Cerebellar cortex (tissue), 1 donor: Measurements from ENCODE around the gene DGKI.

Source experiments
- DNase-seq: peaks from one replicate; pipeline ENCODE4 v3.0.0-alpha.2; 2015; ENCODE audit warnings: low spot score

DGKI gene

DNA sequence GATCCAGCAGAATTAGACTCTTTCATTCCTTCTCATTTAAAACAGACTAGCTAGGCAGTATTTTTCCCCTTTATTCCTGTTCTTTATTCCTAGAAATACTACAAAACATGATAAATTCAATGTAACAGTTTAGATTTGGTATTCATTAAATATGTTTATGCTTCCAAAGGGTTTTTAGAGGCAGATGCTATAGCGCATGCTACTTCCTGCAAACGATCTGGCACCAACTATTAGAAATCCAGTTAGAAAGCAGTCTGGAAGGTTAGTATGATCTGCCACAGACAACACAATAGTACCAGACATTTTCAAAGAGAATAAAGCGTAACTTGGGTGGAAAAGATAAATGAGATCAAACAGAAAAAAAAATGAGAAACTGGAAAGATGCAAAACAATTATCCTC, 439.7 kb downstream of the DGKI start:
- no peak for DNase-seq

- no peak for DNase-seq
Measured at GRCh38 chr7:137404660-137405317, 442.0 kb downstream of the DGKI start.

GRCh38 chr7:137403353-137403695, 443.4 kb downstream of the DGKI start:
- DNase-seq = no peak

DNA sequence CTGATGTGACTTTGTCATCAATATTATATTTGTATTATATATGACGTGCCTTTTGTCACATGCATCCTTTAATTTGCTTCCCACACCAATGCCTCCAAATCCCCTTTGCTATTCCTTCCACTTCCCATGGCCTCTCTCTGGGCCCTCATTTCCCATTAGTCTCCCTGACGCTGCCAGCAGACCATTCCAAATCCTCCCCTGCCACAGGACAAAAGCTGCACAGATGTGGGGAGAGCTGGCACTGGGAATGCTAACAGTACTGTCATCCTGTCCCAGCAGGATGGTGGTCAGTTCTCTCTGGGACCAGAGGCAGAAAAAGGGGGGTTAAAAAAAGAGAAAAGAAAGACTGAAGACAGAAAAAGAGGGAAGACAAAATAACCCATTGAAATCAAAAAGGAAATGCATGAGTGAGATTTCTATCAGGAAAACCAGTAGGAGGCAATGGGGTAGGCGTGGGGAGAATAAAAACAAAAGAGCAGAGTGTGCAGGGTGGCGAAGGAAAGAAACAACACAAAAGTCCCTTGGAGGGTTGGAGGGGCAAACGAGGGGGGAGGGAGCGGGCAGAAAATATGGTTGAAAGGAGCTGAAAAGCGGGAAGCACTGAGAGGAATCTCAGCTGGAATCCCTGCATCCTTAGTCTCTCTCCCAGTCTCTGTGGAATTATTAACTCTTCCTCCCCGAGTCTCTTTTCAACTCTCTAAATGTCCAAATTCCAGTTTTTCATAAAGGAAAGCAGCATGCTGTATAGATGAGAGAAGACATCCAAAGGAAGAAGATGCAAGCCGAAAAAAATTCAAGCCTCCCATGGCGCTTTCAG, 444.0 kb downstream of the DGKI start:
- DNase-seq = no peak

DNA sequence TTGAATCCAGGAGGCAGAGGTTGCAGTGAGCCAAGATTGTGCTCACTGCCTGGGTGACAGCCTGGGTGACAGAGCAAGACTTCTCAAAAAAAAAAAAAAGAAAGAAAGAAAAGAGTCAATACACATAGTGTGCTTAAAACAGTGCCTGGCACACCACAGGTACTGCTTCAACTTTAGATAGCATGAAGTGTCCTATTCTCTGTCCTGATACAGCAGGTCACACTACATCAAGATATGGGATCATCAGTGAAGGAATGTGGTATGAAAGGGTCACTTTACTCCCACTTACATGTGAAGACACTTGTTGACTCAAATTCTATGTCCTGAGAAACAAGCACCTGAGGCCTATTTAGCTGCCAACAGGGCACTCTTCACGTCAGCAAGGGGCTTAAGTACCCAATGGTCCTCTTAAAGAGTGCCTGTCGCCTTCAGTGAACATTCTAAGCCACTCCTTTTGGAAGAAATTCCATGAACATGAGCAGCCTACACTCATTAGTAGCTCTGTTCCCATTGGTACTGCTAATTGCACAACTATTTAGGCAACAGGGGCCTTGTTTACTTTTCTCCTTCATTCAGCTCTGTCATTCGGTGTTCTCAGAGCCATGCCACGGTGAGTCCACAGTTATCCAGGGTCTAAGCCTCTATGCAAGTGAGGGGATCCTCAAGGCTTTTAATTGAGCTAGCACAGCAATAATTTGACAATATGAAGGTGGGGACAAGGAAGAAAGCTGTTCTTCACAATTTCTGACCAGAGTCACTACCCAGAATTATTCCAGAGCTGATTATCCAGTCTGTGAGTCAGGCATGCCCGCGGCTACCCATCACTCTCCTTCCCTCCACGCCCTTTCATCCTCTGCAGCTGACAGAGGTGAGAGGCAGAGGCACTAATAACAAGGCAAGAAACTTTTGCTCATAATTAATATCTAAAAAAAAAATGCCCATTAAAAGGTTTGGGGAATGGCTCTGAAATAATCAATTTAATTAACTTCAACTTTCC, 446.6 kb downstream of the DGKI start:
- no peak for DNase-seq

GRCh38 chr7:137396051-137396450, 450.7 kb downstream of the DGKI start:
- no peak for DNase-seq

DNA sequence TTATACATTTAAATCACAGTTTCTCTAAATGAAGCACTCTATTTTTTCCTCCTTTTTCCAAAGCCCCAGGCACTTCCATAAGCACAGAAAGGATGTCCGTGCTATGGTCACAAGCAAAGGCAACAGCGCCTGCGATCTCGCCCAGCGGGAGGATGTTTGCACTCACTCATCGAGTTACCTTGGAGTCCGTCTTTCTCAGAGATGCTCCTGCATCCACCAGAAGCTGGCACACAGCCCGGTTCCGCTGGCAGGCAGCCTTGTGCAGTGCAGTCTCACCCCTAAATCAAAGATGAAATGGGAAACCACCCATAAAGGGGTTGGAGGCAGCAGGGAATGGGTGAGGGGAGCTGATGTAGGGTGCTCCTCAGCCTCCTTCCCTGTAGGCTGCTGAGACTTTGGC, 451.4 kb downstream of the DGKI start:
- DNase-seq = peak; percentile 63

- no peak for DNase-seq
Measured at GRCh38 chr7:137393570-137393969, 453.2 kb downstream of the DGKI start.

DNA sequence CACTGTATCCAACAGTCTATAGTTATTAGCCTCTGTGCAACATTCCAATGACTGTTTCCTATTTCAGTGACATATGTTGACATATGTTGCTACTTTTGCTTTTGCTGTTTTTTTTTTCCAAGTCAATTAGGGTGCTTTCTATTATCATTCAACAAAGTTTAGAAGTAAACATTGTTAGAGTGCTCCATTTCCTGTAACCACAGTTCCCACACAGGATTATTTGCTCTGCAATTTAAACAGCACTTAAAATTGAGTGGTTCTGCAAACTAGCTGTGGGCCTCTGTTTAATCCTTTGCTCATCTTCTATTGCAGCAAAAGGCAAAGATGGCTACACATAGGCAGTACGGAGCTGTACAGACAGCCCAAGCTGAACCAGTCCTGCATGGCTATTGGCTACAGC, 456.7 kb downstream of the DGKI start:
- DNase-seq = no peak

DNA sequence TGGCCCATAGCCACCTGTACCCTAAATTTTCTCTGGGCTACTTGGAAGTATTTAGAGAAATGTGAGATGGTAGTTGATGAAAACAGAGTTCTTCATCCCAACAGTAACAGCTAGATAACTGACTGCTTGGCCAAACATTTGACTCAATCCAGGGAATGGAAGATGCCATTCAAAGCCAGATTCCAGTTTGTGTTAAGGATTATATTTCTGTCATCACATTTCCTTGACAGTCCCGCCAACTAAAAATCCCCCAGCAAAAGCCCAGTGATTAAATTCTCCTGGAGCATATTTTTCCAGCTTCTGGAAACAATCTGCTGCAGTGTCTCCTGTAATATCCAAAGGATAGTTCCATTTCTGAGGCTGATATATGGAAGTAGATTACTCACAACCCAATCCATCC, 457.9 kb downstream of the DGKI start:
- no peak for DNase-seq

DNA sequence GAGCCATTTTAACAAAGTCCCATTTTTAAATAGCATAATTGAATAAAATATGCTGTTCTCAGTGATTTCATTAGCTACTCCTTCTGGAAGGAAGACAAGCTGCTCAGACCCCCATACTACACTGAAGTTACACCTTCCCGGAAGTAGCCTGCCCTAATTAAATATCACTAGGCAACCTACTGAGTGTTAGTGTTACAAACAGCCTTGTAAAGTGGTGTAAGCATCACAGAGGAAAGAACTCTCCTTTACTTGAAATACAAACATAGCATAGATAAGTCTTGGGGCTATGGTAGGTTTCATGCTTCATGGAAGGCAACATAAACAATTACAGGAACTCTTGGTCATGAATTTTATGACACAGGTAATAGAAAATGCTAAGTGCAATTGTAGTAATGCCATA, 459.8 kb downstream of the DGKI start:
- no peak for DNase-seq

GRCh38 chr7:137381045-137381444, 465.7 kb downstream of the DGKI start:
- no peak for DNase-seq

GRCh38 chr7:137373507-137373906, 473.3 kb downstream of the DGKI start:
- no peak for DNase-seq

- DNase-seq = no peak
Measured at GRCh38 chr7:137371616-137372015, 475.2 kb downstream of the DGKI start.

GRCh38 chr7:137366995-137367394, 479.8 kb downstream of the DGKI start:
- no peak for DNase-seq

GRCh38 chr7:137363683-137364082, 483.1 kb downstream of the DGKI start:
- no peak for DNase-seq

DNA sequence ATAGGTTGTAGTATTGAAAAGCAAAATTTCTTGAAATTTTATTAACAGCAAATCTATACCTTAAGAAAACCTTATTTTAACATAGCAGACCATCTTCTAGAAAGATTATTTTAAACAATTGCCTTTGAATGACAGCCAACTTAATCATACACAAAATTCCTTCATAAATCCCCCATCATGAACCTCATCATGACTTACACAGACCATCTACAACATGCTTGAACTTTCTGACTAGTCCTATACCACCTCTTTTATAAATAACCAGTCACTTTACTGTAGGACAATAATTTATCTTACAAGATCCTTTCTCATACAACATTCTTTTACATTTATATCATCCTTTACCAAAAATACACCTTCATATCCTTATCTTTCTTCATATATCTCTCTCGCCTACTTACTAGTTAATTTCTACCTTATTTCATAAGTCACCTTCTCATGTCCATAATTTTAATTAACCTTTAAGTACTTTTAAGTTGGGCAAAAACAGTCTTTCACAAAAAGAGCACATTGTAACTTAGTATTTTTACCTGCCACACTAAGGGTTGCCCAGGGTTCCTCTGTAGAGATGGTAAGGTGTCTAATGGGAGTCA, 486.6 kb downstream of the DGKI start:
- no peak for DNase-seq

DNA sequence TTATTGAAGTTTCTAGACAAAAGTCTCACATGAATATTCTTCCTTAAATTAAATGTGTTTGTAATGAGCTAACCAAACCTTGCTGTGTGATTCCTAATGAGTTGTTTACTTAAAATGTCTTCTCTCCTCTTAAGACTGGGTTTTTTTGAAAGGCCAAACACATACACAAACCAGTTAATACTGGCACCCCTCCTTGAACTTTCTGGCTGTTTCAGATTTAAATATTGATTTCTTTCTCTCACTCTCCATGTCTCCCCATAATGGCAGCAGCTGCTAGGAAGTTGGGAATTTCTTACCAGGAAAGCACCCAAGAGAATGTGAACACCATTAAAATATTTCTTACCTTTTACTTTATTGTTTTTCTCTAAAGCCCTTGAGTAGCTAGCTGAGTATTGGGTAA, 491.8 kb downstream of the DGKI start:
- DNase-seq = no peak

DNA sequence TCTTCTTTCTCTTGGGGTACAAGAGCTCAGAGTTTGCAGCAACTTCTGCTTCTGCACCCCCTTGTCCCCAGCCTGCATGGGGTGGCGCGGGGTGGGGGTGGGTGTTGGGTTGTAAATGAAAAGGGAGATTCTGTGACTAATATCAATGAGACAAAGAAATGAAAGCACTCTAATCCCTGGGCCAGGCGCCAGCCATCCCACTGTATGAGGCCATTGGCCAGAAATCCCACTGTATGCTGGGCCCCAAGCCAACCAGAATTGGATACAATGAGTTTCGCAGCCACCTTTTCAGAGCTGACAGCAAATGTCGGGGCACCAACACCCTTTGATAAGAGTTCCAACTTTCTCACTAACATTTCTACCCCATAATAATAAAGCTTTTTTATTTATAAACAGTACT, 492.4 kb downstream of the DGKI start:
- no peak for DNase-seq

- DNase-seq = no peak
Measured at GRCh38 chr7:137351941-137352340, 494.8 kb downstream of the DGKI start.

GRCh38 chr7:137345799-137346449, 500.9 kb downstream of the DGKI start:
- no peak for DNase-seq
